ENCODE results near the gene CERCAM.

DNA sequence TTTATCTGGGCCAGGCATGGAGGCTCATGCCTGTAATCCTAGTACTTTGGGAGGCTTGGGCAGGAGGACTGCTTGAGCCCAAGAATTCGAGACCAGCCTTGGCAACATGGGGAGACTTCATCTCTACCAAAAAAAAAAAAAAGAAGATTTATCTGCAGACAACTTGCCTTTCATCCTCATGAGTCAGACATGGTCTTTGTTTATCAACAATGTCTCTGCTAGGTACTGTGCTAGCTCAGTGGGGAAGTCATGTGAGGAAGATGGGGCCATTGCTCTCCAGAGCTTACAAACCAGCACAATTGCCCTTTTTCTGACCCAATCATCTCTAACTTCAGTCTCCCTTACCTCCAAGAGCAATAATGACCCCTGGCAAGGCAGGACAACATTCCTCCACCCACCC lies 47.9 kb upstream of the CERCAM start:
- TF ChIP-seq POLR2AphosphoS5 (IDR thresholded peaks at IDR 0.05; ENCODE audit: borderline replicate concordance, low read depth, low read length) (no peak), EZH2 (IDR thresholded peaks at IDR 0.05) (no peak)

Data from SK-N-MC (cell line).